K562 (cell line): ENCODE results near the gene FBXW8. TPM values are rescaled to one million over a fixed set of nuclear protein-coding genes. Genes with fewer than 3 reads are reported as not detected.

Experiments
- ATAC-seq: fragments of 200-7000 bp; cut with Tn5 transposase; 3 replicates; pipeline ENCODE4 v1.9.1; 2020; ENCODE audit warnings: moderate library complexity
- BruUV-seq: library from RNA; stranded (reverse); fragments of 400-500 nt; replicated peaks from 2 replicates; lab custom pipeline; 2021; lab: Mats Ljungman, UMichigan
- CTCF ChIA-PET: fragments of 300-600 bp; formaldehyde crosslinking; extraction: SDS; loops from one replicate; lab custom pipeline; 2021; ENCODE audit warnings: low intra/inter-chr PET ratio; lab: Yijun Ruan, JAX
- POLR2A ChIA-PET: fragments of 300-600, 350-650 bp; sonication (Branson Sonifier 250); formaldehyde crosslinking; extraction: SDS; loops from one replicate; lab custom pipeline; 2021; ENCODE audit warnings: antibody characterized with exemption, inconsistent platforms; lab: Yijun Ruan, JAX
- DNase-seq, 4 experiments: peaks; one replicate each; pipeline versions ENCODE4 v3.0.0 to v3.0.0-alpha.2; 2011 to 2018; ENCODE audit warnings: low spot score in 3 of 4, mixed read lengths in 3 of 4; ENCODE audit errors: extremely low read depth in 1 of 4
- FAIRE-seq: peaks from 2 replicates; lab custom pipeline; 2011; peaks lifted over from hg19 to GRCh38; lab: Jason Lieb, UNC
- H2AFZ ChIP-seq: 2 replicates; pipeline ENCODE4 v1.6.0; 2011; ENCODE audit warnings: low read depth, low read length, control low read depth, inconsistent platforms
- H3K27ac ChIP-seq: fragments of 200-600 bp; 3 replicates; pipeline ENCODE4 v1.8.0; 2011; ENCODE audit warnings: low read depth, mild to moderate bottlenecking, control low read depth, inconsistent platforms, low read length, moderate library complexity, mixed read lengths; ENCODE audit errors: extremely low read depth
- H3K27me3 ChIP-seq, 2 experiments: fragments of 300-600 bp in 1 of 2; 2 replicates in 1 of 2; 3 replicates in 1 of 2; pipeline versions ENCODE4 v1.6.0 to v1.8.0; 2011; ENCODE audit warnings: inconsistent platforms in 2 of 2, low read length in 2 of 2, mild to moderate bottlenecking in 1 of 2, mixed read lengths in 1 of 2, moderate library complexity in 1 of 2; ENCODE audit not compliant: control insufficient read depth in 2 of 2, insufficient read depth in 2 of 2
- H3K36me3 ChIP-seq: fragments of 300-600 bp; 3 replicates; pipeline ENCODE4 v1.8.0; 2011; ENCODE audit warnings: mild to moderate bottlenecking, low read length, inconsistent platforms; ENCODE audit not compliant: control insufficient read depth, insufficient read depth
- H3K4me1 ChIP-seq, 2 experiments: fragments of 200-600 bp in 1 of 2; replicated peaks in 1 of 2; 2 replicates in 1 of 2; 3 replicates in 1 of 2; pipeline versions ENCODE4 v1.5.1 to v1.8.0; 2011; ENCODE audit warnings: inconsistent platforms in 2 of 2, low read length in 2 of 2, mild to moderate bottlenecking in 1 of 2, mixed read lengths in 1 of 2, moderate library complexity in 1 of 2; ENCODE audit not compliant: control insufficient read depth in 2 of 2, insufficient read depth in 2 of 2
- H3K4me2 ChIP-seq: 2 replicates; pipeline ENCODE4 v1.6.1; 2011; ENCODE audit warnings: low read length, control low read depth, inconsistent platforms, mixed read lengths; ENCODE audit not compliant: insufficient read depth
- H3K4me3 ChIP-seq: fragments of 200-600 bp; sonication (generic), shearing (Covaris generic); 2 replicates; pipeline ENCODE4 v1.5.1; 2016; ENCODE audit warnings: control low read depth, inconsistent platforms
- H3K79me2 ChIP-seq: fragments of 200-600 bp; 3 replicates; pipeline ENCODE4 v1.8.0; 2011; ENCODE audit warnings: low read length, inconsistent platforms; ENCODE audit not compliant: control insufficient read depth, insufficient read depth
- H3K9ac ChIP-seq, 2 experiments: 2 replicates each; pipeline versions ENCODE4 v1.6.0 to v1.6.1; 2011; ENCODE audit warnings: low read depth in 2 of 2, low read length in 2 of 2, control low read depth in 1 of 2, inconsistent platforms in 1 of 2, mild to moderate bottlenecking in 1 of 2, mixed read lengths in 1 of 2; ENCODE audit not compliant: insufficient read depth in 1 of 2
- H3K9me1 ChIP-seq: one replicate; pipeline ENCODE4 v1.6.0; 2011; ENCODE audit warnings: inconsistent platforms, mild to moderate bottlenecking, low read length, moderate library complexity; ENCODE audit not compliant: control insufficient read depth, insufficient read depth
- H3K9me3 ChIP-seq: replicated peaks from 2 replicates; pipeline ENCODE4 v1.5.1; 2011; ENCODE audit warnings: low read depth, low read length, inconsistent platforms; ENCODE audit not compliant: control insufficient read depth, insufficient read depth
- H4K20me1 ChIP-seq: replicated peaks from 2 replicates; pipeline ENCODE4 v1.6.1; 2011; ENCODE audit warnings: low read length, inconsistent platforms, mixed read lengths; ENCODE audit not compliant: control insufficient read depth, insufficient read depth
- CAMTA2 ChIP-seq: fragments of 250-450 bp; sonication (Bioruptor Pico); conservative IDR thresholded peaks from 2 replicates; pipeline ENCODE4 v1.5.1; 2022
- ELF4 ChIP-seq: fragments of 450-650 bp; formaldehyde crosslinking; IDR thresholded peaks from 2 replicates; pipeline ENCODE4 v1.4.0; 2022; ENCODE audit warnings: missing genetic modification characterization
- SMARCA5 ChIP-seq: fragments of 450-650 bp; IDR thresholded peaks from 2 replicates; pipeline ENCODE4 v1.6.1; 2016
- ZKSCAN1 ChIP-seq: fragments of 150-350 bp; IDR thresholded peaks from 2 replicates; pipeline ENCODE4 v1.6.1; 2016; ENCODE audit warnings: low read depth, low read length
- ZNF57 ChIP-seq: fragments of 450-650 bp; formaldehyde crosslinking; IDR thresholded peaks from 2 replicates; pipeline ENCODE4 v1.4.0; 2020; ENCODE audit warnings: mild to moderate bottlenecking, moderate library complexity
- ZNF586 ChIP-seq: fragments of 450-650 bp; formaldehyde crosslinking; conservative IDR thresholded peaks from 2 replicates; pipeline ENCODE4 v1.4.0; 2020; ENCODE audit warnings: mild to moderate bottlenecking, moderate library complexity
- WGBS: fragments of 100-300 bp; shearing (Covaris generic); methylation state at CpG from one replicate; pipeline ENCODE4 v1.1.6; 2016; ENCODE audit warnings: low coverage, mixed read lengths; ENCODE audit not compliant: insufficient coverage; ENCODE audit errors: missing lambda C conversion rate; 5-methylcytosine and 5-hydroxymethylcytosine counted together
- in situ Hi-C: fragments of 300-500 bp; cut with MboI; formaldehyde crosslinking; loops from 4 replicates; pipeline ENCODE4 v1.15.0; 2018; ENCODE audit warnings: inconsistent platforms, mixed read lengths
- intact Hi-C: fragments of 100-400 bp; cut with micrococcal nuclease; formaldehyde crosslinking; loops from 2 replicates; pipeline ENCODE4 v1.14.2; 2022
- polyA plus RNA-seq, 8 experiments: library from polyadenylated mRNA; depleted of rRNA in 4 of 8; stranded (reverse) in 5 of 8; unstranded in 3 of 8; fragments of >200 nt; fragmentation: Nextera tagmentation in 2 of 8; fragmentation: Illumina TruSeq in 1 of 8; extraction: Ambion mirVana in 2 of 8; extraction: Trizol in 1 of 8; gene quantifications; 2 replicates each; pipeline versions ENCODE4 v1.2.1 to v1.2.3, GENCODE V29; 2011 to 2014; ENCODE audit warnings: inconsistent platforms in 1 of 8, missing spikeins in 1 of 8
- total RNA-seq, 7 experiments: library from RNA; depleted of rRNA in 6 of 7; stranded (reverse); fragments of >200 nt in 6 of 7; fragmentation: Illumina TruSeq in 2 of 7; extraction: Trizol in 2 of 7; gene quantifications; 2 replicates each; pipeline versions ENCODE4 v1.2.1 to v1.2.3, GENCODE V29; 2011 to 2021; ENCODE audit warnings: low replicate concordance in 1 of 7
- TF ChIP-seq, protein P1 (sequence below): sonication (generic); formaldehyde crosslinking; IDR thresholded peaks from 2 replicates; pipeline ENCODE4 v1.8.0; 2022; ENCODE audit warnings: missing genetic modification reagents, mild to moderate bottlenecking, borderline replicate concordance
- TF ChIP-seq, protein P2 (sequence below): sonication (generic); IDR thresholded peaks from 2 replicates; pipeline ENCODE4 v1.6.1; 2016
- TF ChIP-seq, protein P3 (sequence below): sonication (generic); formaldehyde crosslinking; IDR thresholded peaks from 2 replicates; pipeline ENCODE4 v1.8.1; 2023; ENCODE audit warnings: mild to moderate bottlenecking, missing genetic modification reagents
- TF ChIP-seq, protein P4 (sequence below): fragments of 450-650 bp; formaldehyde crosslinking; IDR thresholded peaks from 2 replicates; pipeline ENCODE4 v1.4.0; 2022; ENCODE audit warnings: mild to moderate bottlenecking, moderate library complexity
- TF ChIP-seq, protein P5 (sequence below): sonication (generic); formaldehyde crosslinking; IDR thresholded peaks from 2 replicates; pipeline ENCODE4 v1.8.1; 2023; ENCODE audit warnings: mild to moderate bottlenecking, missing genetic modification reagents
- TF ChIP-seq, protein P6 (sequence below): sonication (generic); formaldehyde crosslinking; IDR thresholded peaks from 2 replicates; pipeline ENCODE4 v1.8.1; 2022; ENCODE audit warnings: missing genetic modification reagents

FBXW8 gene
- total and polyA plus RNA-seq, 9 of the 15 experiments (the other 6 are each of a cell fraction or from before 2014, with no cell fraction given) = 0.58 to 8.3 (median 4.4) TPM

DNA sequence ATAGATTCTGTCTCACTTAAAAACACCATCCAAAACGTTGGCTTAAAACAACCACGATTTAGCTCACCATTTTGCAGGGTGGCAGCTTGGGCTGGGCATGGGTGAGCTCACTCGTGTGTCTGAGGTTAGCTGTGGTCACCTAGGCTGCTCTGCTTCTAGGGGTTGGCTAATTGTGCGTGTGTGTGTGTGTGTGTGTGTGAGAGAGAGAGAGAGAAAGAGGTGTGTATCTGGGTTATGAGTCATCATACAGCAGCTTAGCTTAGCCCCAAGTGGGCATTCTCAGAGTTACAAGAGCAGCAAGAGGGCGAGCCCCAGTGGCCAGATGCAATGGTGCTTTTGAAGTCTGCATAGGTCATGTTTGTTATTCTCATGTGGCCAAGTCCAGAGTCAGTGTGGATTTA is 6.0 kb downstream of the FBXW8 start:
- FAIRE-seq (peak; percentile 81), DNase-seq (peak; percentile 65 to 83 (median 71)), ATAC-seq (peak; percentile 80)
- WGBS = 8% methylated on average over 4 of the region's 5 CpGs
- Histone ChIP-seq H3K9me3 (no peaks in the 10 kb centered on the region), H3K36me3 (peaks cover 10% of the 10 kb centered on the region; the same call in 2 of the 3 replicates), H3K27ac (peak overlapping the region; percentile 34; the same call in 1 of the 3 replicates), H3K4me2 (peak overlapping the region; percentile 59), H4K20me1 (no peaks in the 10 kb centered on the region), H3K27me3 (no peaks in the 10 kb centered on the region), H3K4me3 (no peak overlapping the region), H3K79me2 (peaks cover 47% of the 10 kb centered on the region), H2AFZ (no peak overlapping the region), H3K9ac (peak overlapping the region in 1 of 2 experiments; percentile 27; a peak in 2 of 4 replicates), H3K9me1 (no peaks in the 10 kb centered on the region), H3K4me1 (peaks cover 19 to 48% of the 10 kb centered on the region in 2 experiments)
- no TSS peak for BruUV-seq
- ChIA-PET CTCF (no interaction called here), POLR2A (interaction anchor here (1.0 to 1.1 kb wide), 2 partner anchors 10 to 74 kb away, joined by 3 to 6 read pairs; no protein-coding TSS in a partner anchor)
- intact Hi-C loops = loop anchor here (2.0 kb wide), 1 partner anchor 214 kb away; no protein-coding TSS in a partner anchor
- in situ Hi-C loops = no loop called here
- peak; percentile 84 for TF ChIP-seq ELF4 (CRISPR knock-in tag)
- TF ChIP-seq, protein P1, sequence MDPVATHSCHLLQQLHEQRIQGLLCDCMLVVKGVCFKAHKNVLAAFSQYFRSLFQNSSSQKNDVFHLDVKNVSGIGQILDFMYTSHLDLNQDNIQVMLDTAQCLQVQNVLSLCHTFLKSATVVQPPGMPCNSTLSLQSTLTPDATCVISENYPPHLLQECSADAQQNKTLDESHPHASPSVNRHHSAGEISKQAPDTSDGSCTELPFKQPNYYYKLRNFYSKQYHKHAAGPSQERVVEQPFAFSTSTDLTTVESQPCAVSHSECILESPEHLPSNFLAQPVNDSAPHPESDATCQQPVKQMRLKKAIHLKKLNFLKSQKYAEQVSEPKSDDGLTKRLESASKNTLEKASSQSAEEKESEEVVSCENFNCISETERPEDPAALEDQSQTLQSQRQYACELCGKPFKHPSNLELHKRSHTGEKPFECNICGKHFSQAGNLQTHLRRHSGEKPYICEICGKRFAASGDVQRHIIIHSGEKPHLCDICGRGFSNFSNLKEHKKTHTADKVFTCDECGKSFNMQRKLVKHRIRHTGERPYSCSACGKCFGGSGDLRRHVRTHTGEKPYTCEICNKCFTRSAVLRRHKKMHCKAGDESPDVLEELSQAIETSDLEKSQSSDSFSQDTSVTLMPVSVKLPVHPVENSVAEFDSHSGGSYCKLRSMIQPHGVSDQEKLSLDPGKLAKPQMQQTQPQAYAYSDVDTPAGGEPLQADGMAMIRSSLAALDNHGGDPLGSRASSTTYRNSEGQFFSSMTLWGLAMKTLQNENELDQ (CRISPR knock-in tag) = no peak
- TF ChIP-seq, protein P2, sequence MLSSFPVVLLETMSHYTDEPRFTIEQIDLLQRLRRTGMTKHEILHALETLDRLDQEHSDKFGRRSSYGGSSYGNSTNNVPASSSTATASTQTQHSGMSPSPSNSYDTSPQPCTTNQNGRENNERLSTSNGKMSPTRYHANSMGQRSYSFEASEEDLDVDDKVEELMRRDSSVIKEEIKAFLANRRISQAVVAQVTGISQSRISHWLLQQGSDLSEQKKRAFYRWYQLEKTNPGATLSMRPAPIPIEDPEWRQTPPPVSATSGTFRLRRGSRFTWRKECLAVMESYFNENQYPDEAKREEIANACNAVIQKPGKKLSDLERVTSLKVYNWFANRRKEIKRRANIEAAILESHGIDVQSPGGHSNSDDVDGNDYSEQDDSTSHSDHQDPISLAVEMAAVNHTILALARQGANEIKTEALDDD = peak; percentile 89
- TF ChIP-seq, protein P3, sequence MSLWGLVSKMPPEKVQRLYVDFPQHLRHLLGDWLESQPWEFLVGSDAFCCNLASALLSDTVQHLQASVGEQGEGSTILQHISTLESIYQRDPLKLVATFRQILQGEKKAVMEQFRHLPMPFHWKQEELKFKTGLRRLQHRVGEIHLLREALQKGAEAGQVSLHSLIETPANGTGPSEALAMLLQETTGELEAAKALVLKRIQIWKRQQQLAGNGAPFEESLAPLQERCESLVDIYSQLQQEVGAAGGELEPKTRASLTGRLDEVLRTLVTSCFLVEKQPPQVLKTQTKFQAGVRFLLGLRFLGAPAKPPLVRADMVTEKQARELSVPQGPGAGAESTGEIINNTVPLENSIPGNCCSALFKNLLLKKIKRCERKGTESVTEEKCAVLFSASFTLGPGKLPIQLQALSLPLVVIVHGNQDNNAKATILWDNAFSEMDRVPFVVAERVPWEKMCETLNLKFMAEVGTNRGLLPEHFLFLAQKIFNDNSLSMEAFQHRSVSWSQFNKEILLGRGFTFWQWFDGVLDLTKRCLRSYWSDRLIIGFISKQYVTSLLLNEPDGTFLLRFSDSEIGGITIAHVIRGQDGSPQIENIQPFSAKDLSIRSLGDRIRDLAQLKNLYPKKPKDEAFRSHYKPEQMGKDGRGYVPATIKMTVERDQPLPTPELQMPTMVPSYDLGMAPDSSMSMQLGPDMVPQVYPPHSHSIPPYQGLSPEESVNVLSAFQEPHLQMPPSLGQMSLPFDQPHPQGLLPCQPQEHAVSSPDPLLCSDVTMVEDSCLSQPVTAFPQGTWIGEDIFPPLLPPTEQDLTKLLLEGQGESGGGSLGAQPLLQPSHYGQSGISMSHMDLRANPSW (CRISPR knock-in tag) = no peak
- no peak for TF ChIP-seq ZNF57 (CRISPR knock-in tag)
- TF ChIP-seq, protein P4, sequence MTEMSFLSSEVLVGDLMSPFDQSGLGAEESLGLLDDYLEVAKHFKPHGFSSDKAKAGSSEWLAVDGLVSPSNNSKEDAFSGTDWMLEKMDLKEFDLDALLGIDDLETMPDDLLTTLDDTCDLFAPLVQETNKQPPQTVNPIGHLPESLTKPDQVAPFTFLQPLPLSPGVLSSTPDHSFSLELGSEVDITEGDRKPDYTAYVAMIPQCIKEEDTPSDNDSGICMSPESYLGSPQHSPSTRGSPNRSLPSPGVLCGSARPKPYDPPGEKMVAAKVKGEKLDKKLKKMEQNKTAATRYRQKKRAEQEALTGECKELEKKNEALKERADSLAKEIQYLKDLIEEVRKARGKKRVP = no peak
- peak; percentile 76; the same call in 1 of the 2 replicates for TF ChIP-seq SMARCA5
- TF ChIP-seq ZKSCAN1 = peak; percentile 29; the same call in 1 of the 2 replicates
- TF ChIP-seq, protein P5, sequence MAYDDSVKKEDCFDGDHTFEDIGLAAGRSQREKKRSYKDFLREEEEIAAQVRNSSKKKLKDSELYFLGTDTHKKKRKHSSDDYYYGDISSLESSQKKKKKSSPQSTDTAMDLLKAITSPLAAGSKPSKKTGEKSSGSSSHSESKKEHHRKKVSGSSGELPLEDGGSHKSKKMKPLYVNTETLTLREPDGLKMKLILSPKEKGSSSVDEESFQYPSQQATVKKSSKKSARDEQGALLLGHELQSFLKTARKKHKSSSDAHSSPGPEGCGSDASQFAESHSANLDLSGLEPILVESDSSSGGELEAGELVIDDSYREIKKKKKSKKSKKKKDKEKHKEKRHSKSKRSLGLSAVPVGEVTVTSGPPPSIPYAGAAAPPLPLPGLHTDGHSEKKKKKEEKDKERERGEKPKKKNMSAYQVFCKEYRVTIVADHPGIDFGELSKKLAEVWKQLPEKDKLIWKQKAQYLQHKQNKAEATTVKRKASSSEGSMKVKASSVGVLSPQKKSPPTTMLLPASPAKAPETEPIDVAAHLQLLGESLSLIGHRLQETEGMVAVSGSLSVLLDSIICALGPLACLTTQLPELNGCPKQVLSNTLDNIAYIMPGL = no peak
- no peak for TF ChIP-seq CAMTA2 (CRISPR knock-in tag)
- TF ChIP-seq ZNF586 (CRISPR knock-in tag) = no peak
- TF ChIP-seq, protein P6, sequence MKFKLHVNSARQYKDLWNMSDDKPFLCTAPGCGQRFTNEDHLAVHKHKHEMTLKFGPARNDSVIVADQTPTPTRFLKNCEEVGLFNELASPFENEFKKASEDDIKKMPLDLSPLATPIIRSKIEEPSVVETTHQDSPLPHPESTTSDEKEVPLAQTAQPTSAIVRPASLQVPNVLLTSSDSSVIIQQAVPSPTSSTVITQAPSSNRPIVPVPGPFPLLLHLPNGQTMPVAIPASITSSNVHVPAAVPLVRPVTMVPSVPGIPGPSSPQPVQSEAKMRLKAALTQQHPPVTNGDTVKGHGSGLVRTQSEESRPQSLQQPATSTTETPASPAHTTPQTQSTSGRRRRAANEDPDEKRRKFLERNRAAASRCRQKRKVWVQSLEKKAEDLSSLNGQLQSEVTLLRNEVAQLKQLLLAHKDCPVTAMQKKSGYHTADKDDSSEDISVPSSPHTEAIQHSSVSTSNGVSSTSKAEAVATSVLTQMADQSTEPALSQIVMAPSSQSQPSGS (CRISPR knock-in tag) = no peak
